ENCODE data around the gene GASK1A. TPM values are rescaled to one million over a fixed set of nuclear protein-coding genes. Genes with fewer than 3 reads are reported as not detected.

The GASK1A gene
- polyA plus RNA-seq, 1 donor: 4.4 TPM

GRCh38 chr3:43013256-43013655 is 34.1 kb downstream of the GASK1A start:
- no peak for DNase-seq (ENCODE audit: low read depth)

GRCh38 chr3:43013743-43014155 is 34.6 kb downstream of the GASK1A start:
- no peak for DNase-seq (ENCODE audit: low read depth)

- DNase-seq (ENCODE audit: low read depth): no peak
Observed at GRCh38 chr3:43014241-43014640, 35.1 kb downstream of the GASK1A start.

- no peak for DNase-seq (ENCODE audit: low read depth)
Observed at GRCh38 chr3:43014956-43015355, 35.8 kb downstream of the GASK1A start.

- no peak for DNase-seq (ENCODE audit: low read depth)
Observed at GRCh38 chr3:43015572-43015971, 36.5 kb downstream of the GASK1A start.

GRCh38 chr3:43015991-43016865 is 37.1 kb downstream of the GASK1A start:
- DNase-seq (ENCODE audit: low read depth): no peak

- DNase-seq (ENCODE audit: low read depth): no peak
Observed at GRCh38 chr3:43017004-43017403, 37.9 kb downstream of the GASK1A start.

- DNase-seq (ENCODE audit: low read depth): no peak
Observed at GRCh38 chr3:43017593-43018195, 38.6 kb downstream of the GASK1A start.

GRCh38 chr3:43018246-43018645 is 39.1 kb downstream of the GASK1A start:
- DNase-seq (ENCODE audit: low read depth): no peak

- DNase-seq (ENCODE audit: low read depth): no peak
Observed at GRCh38 chr3:43019006-43019809, 40.1 kb downstream of the GASK1A start.

- no peak for DNase-seq (ENCODE audit: low read depth)
Observed at GRCh38 chr3:43019826-43020225, 40.7 kb downstream of the GASK1A start.

- DNase-seq (ENCODE audit: low read depth): no peak
Observed at GRCh38 chr3:43021186-43021585, 42.1 kb downstream of the GASK1A start.

GRCh38 chr3:43022121-43022520 is 43.0 kb downstream of the GASK1A start:
- no peak for DNase-seq (ENCODE audit: low read depth)

- DNase-seq (ENCODE audit: low read depth): no peak
Observed at GRCh38 chr3:43023066-43023465, 44.0 kb downstream of the GASK1A start.

GRCh38 chr3:43023746-43024145 is 44.6 kb downstream of the GASK1A start:
- no peak for DNase-seq (ENCODE audit: low read depth)

- no peak for DNase-seq (ENCODE audit: low read depth)
Observed at GRCh38 chr3:43024181-43024885, 45.2 kb downstream of the GASK1A start.

- no peak for DNase-seq (ENCODE audit: low read depth)
Observed at GRCh38 chr3:43025423-43025822, 46.3 kb downstream of the GASK1A start.

GRCh38 chr3:43028001-43028400 is 48.9 kb downstream of the GASK1A start:
- no peak for DNase-seq (ENCODE audit: low read depth)

GRCh38 chr3:43028678-43029490 is 49.8 kb downstream of the GASK1A start:
- no peak for DNase-seq (ENCODE audit: low read depth)

GRCh38 chr3:43030162-43030935 is 51.2 kb downstream of the GASK1A start:
- no peak for DNase-seq (ENCODE audit: low read depth)
